IMR-90 (cell line): ENCODE measurements around the gene AKAP13. TPM values are rescaled to one million over a fixed set of nuclear protein-coding genes. Genes with fewer than 3 reads are reported as not detected.

Source experiments
- ATAC-seq: fragments of 200-7000 bp; cut with Tn5 transposase; 2 replicates; pipeline ENCODE4 v1.9.1; 2020; ENCODE audit warnings: low read depth, mild to moderate bottlenecking, moderate library complexity
- BruUV-seq: library from RNA; stranded (reverse); fragments of 400-500 nt; replicated peaks from 2 replicates; lab custom pipeline; 2021; lab: Mats Ljungman, UMichigan
- CTCF ChIA-PET: fragments of 300-600 bp; formaldehyde crosslinking; extraction: SDS; loops from one replicate; lab custom pipeline; 2021; ENCODE audit warnings: antibody characterized with exemption; lab: Yijun Ruan, JAX
- POLR2A ChIA-PET: fragments of 300-600 bp; sonication (Branson Sonifier 250); formaldehyde crosslinking; loops from one replicate; lab custom pipeline; 2022; ENCODE audit warnings: antibody characterized with exemption; ENCODE audit not compliant: unreplicated experiment; lab: Charles Lee
- DNase-seq: peaks from one replicate; pipeline ENCODE4 v3.0.0; 2013
- H2AFZ ChIP-seq: replicated peaks from 2 replicates; pipeline ENCODE3; 2013; ENCODE audit warnings: low read length, mild to moderate bottlenecking; ENCODE audit not compliant: poor library complexity
- H2AK5ac ChIP-seq: 2 replicates; pipeline ENCODE4 v1.6.1; 2013; ENCODE audit warnings: low read depth, low read length, inconsistent platforms
- H2AK9ac ChIP-seq: replicated peaks from 2 replicates; pipeline ENCODE3; 2013; ENCODE audit warnings: mild to moderate bottlenecking, low read depth, low read length, moderate library complexity; ENCODE audit not compliant: poor library complexity
- H2BK120ac ChIP-seq: 2 replicates; pipeline ENCODE4 v1.6.1; 2013; ENCODE audit warnings: low read depth, low read length, inconsistent platforms
- H2BK15ac ChIP-seq: 3 replicates; pipeline ENCODE4 v1.6.1; 2013; ENCODE audit warnings: low read depth, low read length, inconsistent platforms
- H2BK20ac ChIP-seq: 2 replicates; pipeline ENCODE4 v1.6.1; 2013; ENCODE audit warnings: low read depth, mild to moderate bottlenecking, inconsistent platforms, low read length, moderate library complexity
- H2BK5ac ChIP-seq: 2 replicates; pipeline ENCODE4 v1.6.1; 2013; ENCODE audit warnings: mild to moderate bottlenecking, low read depth, low read length, inconsistent platforms; ENCODE audit not compliant: poor library complexity, severe bottlenecking
- H3K14ac ChIP-seq: replicated peaks from 2 replicates; pipeline ENCODE4 v1.6.1; 2013; ENCODE audit warnings: low read depth, low read length, inconsistent platforms
- H3K18ac ChIP-seq: 2 replicates; pipeline ENCODE4 v1.6.1; 2013; ENCODE audit warnings: low read depth, low read length, control low read depth
- H3K23ac ChIP-seq: 2 replicates; pipeline ENCODE4 v1.6.1; 2013; ENCODE audit warnings: low read depth, low read length, inconsistent platforms
- H3K27ac ChIP-seq: 2 replicates; pipeline ENCODE4 v1.5.1; 2013; ENCODE audit warnings: mild to moderate bottlenecking, control low read depth, low read length; ENCODE audit not compliant: insufficient read depth
- H3K27me3 ChIP-seq: 2 replicates; pipeline ENCODE4 v1.6.1; 2013; ENCODE audit warnings: low read length; ENCODE audit not compliant: control insufficient read depth, insufficient read depth
- H3K36me3 ChIP-seq: 2 replicates; pipeline ENCODE4 v1.6.1; 2013; ENCODE audit warnings: low read length, mixed read lengths; ENCODE audit not compliant: control insufficient read depth, insufficient read depth
- H3K4ac ChIP-seq: 2 replicates; pipeline ENCODE4 v1.6.1; 2013; ENCODE audit warnings: low read depth, low read length, inconsistent platforms
- H3K4me1 ChIP-seq: 2 replicates; pipeline ENCODE4 v1.6.1; 2013; ENCODE audit warnings: low read length, mixed read lengths; ENCODE audit not compliant: control insufficient read depth, insufficient read depth
- H3K4me2 ChIP-seq: 2 replicates; pipeline ENCODE4 v1.6.1; 2013; ENCODE audit warnings: low read depth, mild to moderate bottlenecking, control low read depth, low read length, moderate library complexity
- H3K4me3 ChIP-seq: 2 replicates; pipeline ENCODE4 v1.5.1; 2013; ENCODE audit warnings: low read depth, mild to moderate bottlenecking, control low read depth, low read length, moderate library complexity; ENCODE audit not compliant: insufficient read depth
- H3K56ac ChIP-seq: 2 replicates; pipeline ENCODE4 v1.6.1; 2013; ENCODE audit warnings: low read length, inconsistent platforms; ENCODE audit not compliant: insufficient read depth; ENCODE audit errors: extremely low read depth
- H3K79me1 ChIP-seq, 2 experiments: 2 replicates each; pipeline ENCODE4 v1.6.1; 2013; ENCODE audit warnings: low read length in 2 of 2, inconsistent platforms in 1 of 2, low read depth in 1 of 2
- H3K9ac ChIP-seq: 2 replicates; pipeline ENCODE4 v1.6.1; 2013; ENCODE audit warnings: low read depth, low read length, control low read depth
- H3K9me1 ChIP-seq: 2 replicates; pipeline ENCODE4 v1.6.1; 2013; ENCODE audit warnings: low read length, inconsistent platforms; ENCODE audit not compliant: insufficient read depth
- H3K9me3 ChIP-seq: 2 replicates; pipeline ENCODE4 v1.6.1; 2013; ENCODE audit warnings: low read length; ENCODE audit not compliant: control insufficient read depth, insufficient read depth
- H4K20me1 ChIP-seq: 2 replicates; pipeline ENCODE4 v1.6.1; 2013; ENCODE audit warnings: low read length, inconsistent platforms; ENCODE audit not compliant: insufficient read depth
- H4K5ac ChIP-seq: 2 replicates; pipeline ENCODE4 v1.6.1; 2013; ENCODE audit warnings: mild to moderate bottlenecking, low read depth, low read length, control low read depth
- H4K8ac ChIP-seq, 2 experiments: 2 replicates each; pipeline ENCODE4 v1.6.1; 2013; ENCODE audit warnings: low read depth in 2 of 2, low read length in 2 of 2, control low read depth in 1 of 2, inconsistent platforms in 1 of 2
- H4K91ac ChIP-seq: 2 replicates; pipeline ENCODE4 v1.6.1; 2013; ENCODE audit warnings: low read depth, low read length, inconsistent platforms; ENCODE audit not compliant: insufficient read depth
- CEBPB ChIP-seq: IDR thresholded peaks from 2 replicates; pipeline ENCODE4 v1.6.1; 2012; ENCODE audit warnings: low read depth, low read length, improper control_type of control experiment
- CTCF ChIP-seq: conservative IDR thresholded peaks from 2 replicates; pipeline ENCODE4 v1.5.1; 2012; ENCODE audit warnings: mild to moderate bottlenecking, low read depth, low read length, improper control_type of control experiment
- ELK1 ChIP-seq: fragments of 150-350 bp; IDR thresholded peaks from 2 replicates; pipeline ENCODE4 v1.6.1; 2016; ENCODE audit warnings: low read depth, mild to moderate bottlenecking, low read length, moderate library complexity, borderline replicate concordance
- FOS ChIP-seq: fragments of 150-350 bp; IDR thresholded peaks from 2 replicates; pipeline ENCODE4 v1.6.1; 2016; ENCODE audit warnings: low read depth, low read length
- MAZ ChIP-seq: IDR thresholded peaks from 2 replicates; pipeline ENCODE4 v1.6.1; 2012; ENCODE audit warnings: low read depth, mild to moderate bottlenecking, low read length, improper control_type of control experiment, moderate library complexity, borderline replicate concordance
- MXI1 ChIP-seq: IDR thresholded peaks from 2 replicates; pipeline ENCODE4 v1.6.1; 2012; ENCODE audit warnings: low read depth, mild to moderate bottlenecking, low read length, moderate library complexity, borderline replicate concordance
- NFE2L2 ChIP-seq: fragments of 150-350 bp; IDR thresholded peaks from 2 replicates; pipeline ENCODE4 v1.6.1; 2016; ENCODE audit warnings: low read depth, mild to moderate bottlenecking, low read length
- POLR2A ChIP-seq: IDR thresholded peaks from 2 replicates; pipeline ENCODE4 v1.6.1; 2012; ENCODE audit warnings: mild to moderate bottlenecking, low read depth, low read length
- RCOR1 ChIP-seq: IDR thresholded peaks from 2 replicates; pipeline ENCODE4 v1.6.1; 2012; ENCODE audit warnings: mild to moderate bottlenecking, low read length, improper control_type of control experiment; ENCODE audit not compliant: insufficient replicate concordance
- SMC3 ChIP-seq: fragments of 150-350 bp; IDR thresholded peaks from 2 replicates; pipeline ENCODE4 v1.6.1; 2016; ENCODE audit warnings: low read depth, mild to moderate bottlenecking, antibody characterized with exemption, low read length, moderate library complexity
- USF2 ChIP-seq: fragments of 150-350 bp; IDR thresholded peaks from 2 replicates; pipeline ENCODE4 v1.6.1; 2017; ENCODE audit warnings: mild to moderate bottlenecking, antibody characterized with exemption, low read length, low read depth
- WGBS, 2 experiments: methylation state at CpG; one replicate each; pipeline versions ENCODE4 v1.1.5 to v1.1.7; 2013; ENCODE audit warnings: missing lambda C conversion rate in 2 of 2; ENCODE audit not compliant: insufficient read length in 1 of 2; ENCODE audit errors: extremely low coverage in 2 of 2; 5-methylcytosine and 5-hydroxymethylcytosine counted together
- dilution Hi-C: fragments of 300-500 bp; cut with HindIII; formaldehyde crosslinking; loops from one replicate; pipeline ENCODE4 v1.14.3; 2018; ENCODE audit warnings: low sequenced_read_pairs; ENCODE audit not compliant: unreplicated experiment
- in situ Hi-C: fragments of 300-500 bp; cut with MboI; formaldehyde crosslinking; loops from 3 replicates; pipeline ENCODE4 v1.14.3; 2019; ENCODE audit warnings: low sequenced_read_pairs, inconsistent platforms, mixed read lengths
- intact Hi-C: fragments of 100-400 bp; cut with micrococcal nuclease; formaldehyde crosslinking; loops from 2 replicates; pipeline ENCODE4 v1.10.0; 2022
- polyA plus RNA-seq, 3 experiments: library from polyadenylated mRNA; depleted of rRNA; stranded (reverse); fragments of >200 nt; gene quantifications; 2 replicates each; pipeline ENCODE4 v1.2.3, GENCODE V29; 2012; ENCODE audit warnings: low replicate concordance in 1 of 3
- total RNA-seq: library from RNA; depleted of rRNA; stranded (reverse); fragments of >200 nt; gene quantifications from 2 replicates; pipeline ENCODE4 v1.2.3, GENCODE V29; 2012

AKAP13 gene
- total and polyA plus RNA-seq, 2 of the 4 experiments (the other 2 are of a cell fraction): 10.4 to 46.4 TPM

DNA sequence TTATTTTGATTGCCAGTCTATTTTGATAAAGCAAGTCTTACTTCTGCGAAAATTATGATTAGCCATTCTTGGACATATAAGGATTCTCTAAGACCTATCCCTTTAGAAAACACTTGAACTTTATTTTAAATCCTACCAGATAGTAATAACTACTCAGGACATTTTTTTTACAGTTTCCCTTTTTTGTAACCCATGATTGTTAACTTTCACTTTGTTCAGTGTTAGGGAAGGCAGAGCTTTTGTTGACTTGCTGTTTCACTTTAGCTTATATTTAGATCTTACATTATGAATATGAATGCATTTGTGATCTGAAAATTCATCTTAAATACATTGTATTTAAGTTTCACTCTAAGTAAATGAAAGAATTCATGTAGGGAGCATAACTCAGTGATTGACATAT, 167.0 kb downstream of the AKAP13 start:
- DNase-seq: no peak
- H2AK5ac ChIP-seq: no peak overlapping the region
- H3K79me1 ChIP-seq: peaks cover 21 to 36% of the 10 kb centered on the region in 2 experiments
- H3K4me2 ChIP-seq: no peak overlapping the region
- peaks cover 14% of the 10 kb centered on the region for H3K4me1 ChIP-seq
- H4K8ac ChIP-seq: no peak overlapping the region
- ATAC-seq: no peak
- no TSS peak for BruUV-seq
- H2AFZ ChIP-seq: no peak overlapping the region
- peaks cover 4% of the 10 kb centered on the region; the same call in 1 of the 2 replicates for H3K36me3 ChIP-seq
- H4K91ac ChIP-seq: no peak overlapping the region
- in situ Hi-C loops: no loop called here
- dilution Hi-C loops: no loop called here
- no peaks in the 10 kb centered on the region for H3K9me3 ChIP-seq
- H3K23ac ChIP-seq: no peak overlapping the region
- no peak overlapping the region for H3K9ac ChIP-seq
- no peak overlapping the region for H3K27ac ChIP-seq
- H2BK5ac ChIP-seq: no peak overlapping the region
- no peak overlapping the region for H3K14ac ChIP-seq
- H3K4ac ChIP-seq: no peak overlapping the region
- H3K9me1 ChIP-seq: peaks cover 13% of the 10 kb centered on the region
- no peak overlapping the region for H2BK120ac ChIP-seq
- H3K56ac ChIP-seq: no peak overlapping the region
- H3K4me3 ChIP-seq: no peak overlapping the region
- intact Hi-C loops: no loop called here
- peaks cover 10% of the 10 kb centered on the region; the same call in 1 of the 2 replicates for H4K20me1 ChIP-seq
- ChIA-PET POLR2A (no interaction called here), CTCF (no interaction called here)
- H2AK9ac ChIP-seq: no peak overlapping the region
- no peak for TF ChIP-seq MAZ
- no peak for TF ChIP-seq FOS
- no peak for TF ChIP-seq CTCF
- no peak for TF ChIP-seq NFE2L2
- no peak for TF ChIP-seq RCOR1
- no peak for TF ChIP-seq ELK1
- TF ChIP-seq SMC3: no peak
- no peak for TF ChIP-seq MXI1
- TF ChIP-seq POLR2A: no peak
- TF ChIP-seq USF2: no peak
- no peak for TF ChIP-seq CEBPB
- no peak overlapping the region for H3K18ac ChIP-seq
- H4K5ac ChIP-seq: no peak overlapping the region
- WGBS, 2 experiments: no CpG with 5 or more reads among the region's 1 CpG
- H3K27me3 ChIP-seq: no peaks in the 10 kb centered on the region
- no peak overlapping the region for H2BK15ac ChIP-seq
- H2BK20ac ChIP-seq: no peak overlapping the region
